ENCODE results near the gene CGN.

CGN gene

DNA sequence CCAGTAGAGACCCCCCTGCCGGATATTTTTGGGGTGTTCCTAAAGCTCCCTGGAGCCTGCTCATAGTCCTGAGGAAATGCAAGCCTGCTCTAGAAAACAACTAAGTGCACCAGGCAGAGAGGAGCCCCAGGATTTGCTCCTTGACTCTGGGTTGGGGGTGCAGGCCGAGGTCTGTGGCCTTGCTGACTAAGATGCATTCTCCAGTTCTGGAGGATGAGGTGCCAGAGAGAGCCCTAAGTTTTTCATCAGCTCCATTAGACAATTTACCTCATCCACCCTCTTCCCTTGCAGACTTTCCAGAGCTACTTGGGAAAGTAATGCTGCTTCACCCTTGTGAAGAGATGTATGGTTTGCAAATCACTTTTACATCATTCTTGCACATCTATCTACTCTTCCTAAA lies 38.0 kb downstream of the CGN start:
- DNase-seq (ENCODE audit: low spot score): no peak

DNA sequence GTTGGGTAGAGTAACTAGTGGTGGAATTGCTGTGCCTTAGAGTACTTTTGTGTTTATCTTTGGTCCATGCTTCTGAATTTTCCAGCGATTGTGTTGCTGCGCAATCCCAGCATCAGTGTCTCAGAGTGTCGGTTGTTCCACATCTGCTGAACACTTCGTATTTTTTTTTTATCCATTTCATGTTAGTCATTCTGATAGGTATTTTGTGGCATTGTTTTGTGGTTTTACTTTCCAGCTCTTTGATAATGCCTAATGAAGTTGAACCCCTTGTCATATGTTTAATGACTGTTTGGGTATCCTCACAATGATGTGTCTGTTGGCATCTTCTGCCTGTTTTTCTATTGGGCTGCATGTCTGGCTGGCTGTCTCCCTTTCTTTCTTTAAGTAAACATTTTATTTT lies 42.5 kb downstream of the CGN start:
- DNase-seq (ENCODE audit: low spot score): no peak

GRCh38 chr1:151556052-151556451 lies 44.9 kb downstream of the CGN start:
- no peak for DNase-seq (ENCODE audit: low spot score)

GRCh38 chr1:151562661-151563060 lies 51.5 kb downstream of the CGN start:
- no peak for DNase-seq (ENCODE audit: low spot score)

DNA sequence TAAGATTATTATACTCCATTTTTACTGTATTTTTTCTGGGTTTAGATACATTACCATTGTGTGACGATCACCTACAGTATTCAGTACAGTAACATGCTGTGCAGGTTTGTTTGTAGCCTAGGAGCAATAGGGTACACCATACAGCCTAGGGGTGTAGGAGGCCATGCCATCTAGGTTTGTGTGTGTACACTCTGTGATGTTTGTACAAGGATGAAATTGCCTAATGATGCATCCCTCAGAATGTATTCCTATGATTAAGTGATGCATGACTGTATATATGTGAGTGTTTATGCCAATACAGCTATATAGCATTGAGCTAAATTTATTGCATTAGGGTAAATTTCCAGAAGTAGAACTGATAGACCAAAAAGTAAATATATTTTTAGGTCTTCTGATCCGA lies 52.2 kb downstream of the CGN start:
- no peak for DNase-seq (ENCODE audit: low spot score)

- DNase-seq (ENCODE audit: low spot score): no peak
Measured at GRCh38 chr1:151565502-151566189, 54.5 kb downstream of the CGN start.

- peak; percentile 11 for DNase-seq (ENCODE audit: low spot score)
Measured at GRCh38 chr1:151568626-151569088, 57.5 kb downstream of the CGN start.

DNA sequence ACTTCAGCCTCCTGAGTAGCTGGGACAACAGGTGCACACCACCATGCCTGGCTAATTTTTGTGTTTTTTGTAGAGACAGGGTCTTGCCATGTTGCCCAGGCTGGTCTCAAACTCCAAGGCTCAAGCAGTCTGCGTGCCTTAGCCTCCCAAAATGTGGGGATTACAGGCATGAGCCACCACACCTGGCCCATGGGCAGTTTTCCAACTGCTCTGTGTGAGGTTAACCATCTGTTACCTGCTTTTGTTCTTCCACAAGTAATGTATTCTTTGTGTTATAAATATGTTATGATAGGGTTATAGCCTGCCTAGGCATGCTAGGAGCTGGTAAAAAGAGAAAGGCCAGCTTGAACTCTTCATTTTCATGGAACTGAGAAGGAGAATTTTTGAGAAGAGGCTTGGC lies 59.6 kb downstream of the CGN start:
- no peak for DNase-seq (ENCODE audit: low spot score)

DNA sequence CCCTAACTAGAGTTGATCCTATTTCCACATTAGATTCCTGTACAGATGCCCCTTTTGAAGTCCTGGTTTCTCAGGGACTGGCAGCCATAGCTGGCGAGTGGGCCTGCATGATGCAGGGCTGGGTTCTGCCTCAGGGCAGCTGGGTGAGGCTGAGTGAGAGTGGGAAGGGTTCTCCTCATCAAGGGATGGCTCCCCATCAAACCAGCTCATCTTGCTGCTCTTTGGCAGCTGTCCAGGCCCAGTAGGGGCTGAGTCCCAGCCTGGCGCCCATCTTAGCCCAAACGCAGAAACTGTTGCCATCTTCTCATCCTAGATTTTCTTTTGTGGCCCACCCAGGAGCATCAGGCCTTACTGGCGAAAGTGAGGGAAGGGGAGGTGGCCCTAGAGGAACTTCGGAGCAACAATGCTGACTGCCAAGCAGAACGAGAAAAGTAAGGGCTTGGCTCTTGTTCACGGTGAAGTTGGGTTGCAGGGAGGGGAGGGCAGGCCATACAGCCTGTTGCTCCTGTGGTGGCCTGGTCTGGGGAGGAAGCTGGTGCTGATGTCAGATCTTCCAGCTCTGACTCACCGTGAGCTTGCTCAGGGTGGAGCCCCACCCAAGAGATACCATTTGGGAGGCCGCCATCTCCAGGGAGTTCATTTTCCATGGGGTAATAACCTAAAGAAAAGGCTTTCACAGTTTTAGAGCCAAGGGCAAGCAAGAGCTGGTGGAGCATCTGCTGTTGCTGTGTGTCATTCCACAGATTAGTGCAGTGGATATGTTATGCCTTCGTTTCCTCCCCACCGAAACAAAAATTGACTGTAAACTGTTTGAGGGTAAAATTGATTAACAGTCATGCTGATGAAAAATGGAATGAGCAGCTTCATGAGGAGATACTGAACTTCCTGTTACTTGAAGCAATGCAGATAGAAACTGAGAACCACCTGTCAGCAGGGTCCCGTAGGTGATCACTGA lies 63.7 kb downstream of the CGN start:
- DNase-seq (ENCODE audit: low spot score): no peak

- DNase-seq (ENCODE audit: low spot score): no peak
Measured at GRCh38 chr1:151577173-151577572, 66.0 kb downstream of the CGN start.

DNA sequence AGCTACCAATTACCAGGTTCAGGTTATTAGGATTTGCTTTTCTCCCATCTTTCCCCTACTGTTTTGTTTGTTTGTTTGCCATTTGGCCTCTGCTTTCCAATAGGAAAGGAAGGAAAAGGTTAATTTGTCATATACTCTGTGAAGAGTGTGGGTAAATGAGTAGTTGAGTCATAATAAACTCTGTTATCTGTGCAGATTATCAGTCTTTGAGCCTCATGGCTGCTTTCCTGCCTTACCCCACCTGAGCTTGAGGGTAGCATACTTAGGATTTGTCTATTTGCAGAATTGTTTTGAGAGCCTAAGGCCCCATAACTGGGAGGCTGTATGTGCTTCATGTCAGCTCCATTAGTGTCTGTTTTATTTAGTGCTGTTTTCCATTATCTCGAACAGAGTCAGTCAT lies 67.8 kb downstream of the CGN start:
- no peak for DNase-seq (ENCODE audit: low spot score)

DNA sequence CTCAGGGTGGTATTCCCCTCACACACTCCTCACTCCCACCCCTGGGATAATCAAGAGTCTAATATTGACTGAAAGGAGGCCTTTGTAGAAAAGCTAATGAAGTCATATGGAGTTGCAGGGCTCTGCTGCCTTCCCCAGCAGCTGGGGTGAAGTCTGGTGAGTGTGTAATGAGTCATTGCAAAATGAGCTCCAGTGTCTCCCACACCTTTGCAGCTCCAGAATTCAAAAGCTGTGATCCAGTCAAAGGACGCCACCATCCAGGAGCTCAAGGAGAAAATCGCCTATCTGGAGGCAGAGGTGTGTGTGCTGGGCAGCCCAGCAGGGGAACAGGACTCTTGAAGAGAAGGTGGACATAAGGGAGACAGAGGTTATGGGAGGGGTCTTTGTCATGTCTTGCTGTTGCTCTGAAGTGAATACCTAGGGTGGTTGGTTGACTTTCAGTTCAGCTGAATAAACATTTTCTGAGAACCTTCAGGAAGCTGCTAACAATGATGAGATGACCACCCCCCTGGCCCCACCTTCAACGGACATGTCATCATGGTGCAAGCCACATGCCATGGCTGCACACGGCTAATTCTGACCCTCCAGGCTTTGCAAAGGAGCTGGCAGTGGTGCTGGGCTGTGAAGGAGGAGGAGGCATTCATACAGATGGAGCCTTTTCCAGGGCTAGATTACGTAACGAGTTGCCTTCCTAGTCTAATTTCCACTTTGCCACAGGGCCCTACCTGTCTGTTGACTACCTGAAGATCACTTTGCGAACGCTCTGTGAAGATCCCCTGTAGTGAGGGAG lies 68.4 kb downstream of the CGN start:
- DNase-seq (ENCODE audit: low spot score): no peak

DNA sequence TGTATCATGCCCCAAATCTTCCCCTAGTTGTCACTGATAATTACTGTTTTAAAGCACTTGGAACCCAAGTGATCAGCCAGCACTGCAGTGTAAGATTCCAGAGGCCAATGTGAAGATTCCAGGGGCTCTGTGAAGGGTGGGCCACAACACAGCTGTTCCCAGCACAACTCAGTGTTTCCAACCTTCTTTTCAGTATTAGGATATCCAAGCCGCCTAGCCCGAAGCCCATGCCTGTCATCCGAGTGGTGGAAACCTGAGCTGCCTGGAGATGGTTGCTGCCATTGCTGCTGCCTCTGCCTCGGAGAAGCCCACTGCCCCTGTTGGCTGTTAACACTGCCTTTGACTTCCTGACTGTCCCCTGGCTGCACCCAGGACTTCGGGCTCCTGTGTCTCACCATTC lies 70.3 kb downstream of the CGN start:
- DNase-seq (ENCODE audit: low spot score): no peak

DNA sequence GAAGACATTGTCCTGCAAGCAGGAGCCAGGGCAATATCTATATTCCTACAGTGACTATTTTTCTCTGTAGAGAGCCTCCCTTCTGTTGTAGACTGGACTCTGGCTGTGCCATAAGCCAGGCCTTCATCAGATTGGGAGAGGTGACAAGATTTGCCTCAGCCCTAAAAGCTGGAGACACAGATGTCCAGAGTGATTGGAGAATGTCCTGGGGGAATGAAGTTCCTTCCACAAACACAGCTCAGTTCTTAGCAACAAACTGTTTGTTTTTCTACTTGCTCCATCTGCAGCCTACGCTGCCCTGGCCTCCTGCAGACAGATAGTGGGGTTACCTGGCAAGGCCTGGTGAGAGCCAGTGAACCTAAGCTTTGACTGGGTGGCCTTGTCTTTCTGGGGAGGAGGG lies 70.7 kb downstream of the CGN start:
- no peak for DNase-seq (ENCODE audit: low spot score)

DNA sequence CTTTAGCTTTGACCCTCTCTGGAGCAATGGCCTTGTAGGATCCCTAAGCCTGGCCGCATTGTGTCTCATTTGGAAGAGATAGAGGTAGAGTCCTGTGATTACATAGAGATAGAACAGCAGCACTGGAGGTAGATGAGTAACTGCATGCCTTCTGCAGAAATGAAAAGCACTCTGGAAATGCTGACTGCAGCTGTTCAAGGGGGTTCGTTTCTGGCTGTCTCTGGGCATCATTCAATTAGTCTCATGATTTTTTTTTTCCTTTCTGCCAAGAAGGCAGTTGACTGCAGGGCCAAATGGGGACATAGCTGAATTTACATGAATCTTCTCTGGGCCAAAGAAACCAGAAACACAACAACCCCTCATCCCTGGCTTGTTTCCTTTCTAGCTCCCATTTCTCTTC lies 72.6 kb downstream of the CGN start:
- no peak for DNase-seq (ENCODE audit: low spot score)

GRCh38 chr1:151584278-151584677 lies 73.1 kb downstream of the CGN start:
- no peak for DNase-seq (ENCODE audit: low spot score)

GRCh38 chr1:151584780-151585179 lies 73.6 kb downstream of the CGN start:
- no peak for DNase-seq (ENCODE audit: low spot score)

GRCh38 chr1:151585622-151586021 lies 74.4 kb downstream of the CGN start:
- no peak for DNase-seq (ENCODE audit: low spot score)
